T-helper 22 cell (primary cell): Measurements from ENCODE around the gene FRY.

Source experiments
- DNase-seq: peaks from one replicate; pipeline ENCODE4 v3.0.0-alpha.2; 2020; ENCODE audit warnings: low read depth

FRY gene

GRCh38 chr13:32016631-32017030, 14.9 kb upstream of the FRY start:
- DNase-seq: no peak

GRCh38 chr13:32017474-32017873, 14.1 kb upstream of the FRY start:
- DNase-seq: no peak

- no peak for DNase-seq
Observed at GRCh38 chr13:32019612-32020233, 11.9 kb upstream of the FRY start.

- DNase-seq: no peak
Observed at GRCh38 chr13:32021785-32022184, 9.8 kb upstream of the FRY start.

- DNase-seq: no peak
Observed at GRCh38 chr13:32022311-32022710, 9.3 kb upstream of the FRY start.

- no peak for DNase-seq
Observed at GRCh38 chr13:32023096-32023495, 8.5 kb upstream of the FRY start.

GRCh38 chr13:32023698-32024097, 7.9 kb upstream of the FRY start:
- DNase-seq: no peak

GRCh38 chr13:32024750-32025149, 6.8 kb upstream of the FRY start:
- DNase-seq: no peak

GRCh38 chr13:32025730-32026129, 5.8 kb upstream of the FRY start:
- no peak for DNase-seq

GRCh38 chr13:32026623-32027022, 5.0 kb upstream of the FRY start:
- DNase-seq: no peak

GRCh38 chr13:32028711-32029110, 2.9 kb upstream of the FRY start:
- DNase-seq: no peak

GRCh38 chr13:32029684-32030083, 1.9 kb upstream of the FRY start:
- no peak for DNase-seq

GRCh38 chr13:32031815-32032370, 319 bp downstream of the FRY start:
- no peak for DNase-seq

GRCh38 chr13:32032759-32033158, 1.2 kb downstream of the FRY start:
- DNase-seq: no peak

GRCh38 chr13:32033744-32034143, 2.2 kb downstream of the FRY start:
- DNase-seq: no peak

GRCh38 chr13:32035716-32036115, 4.1 kb downstream of the FRY start:
- no peak for DNase-seq

- DNase-seq: no peak
Observed at GRCh38 chr13:32036126-32036695, 4.6 kb downstream of the FRY start.

GRCh38 chr13:32036757-32037156, 5.2 kb downstream of the FRY start:
- no peak for DNase-seq

- DNase-seq: no peak
Observed at GRCh38 chr13:32037471-32037870, 5.9 kb downstream of the FRY start.

GRCh38 chr13:32038343-32038742, 6.8 kb downstream of the FRY start:
- no peak for DNase-seq

GRCh38 chr13:32039056-32039455, 7.5 kb downstream of the FRY start:
- no peak for DNase-seq

GRCh38 chr13:32039528-32039927, 8.0 kb downstream of the FRY start:
- DNase-seq: no peak

- no peak for DNase-seq
Observed at GRCh38 chr13:32040052-32040642, 8.6 kb downstream of the FRY start.

- DNase-seq: no peak
Observed at GRCh38 chr13:32040689-32041088, 9.1 kb downstream of the FRY start.
